Stimulated activated CD4-positive, alpha-beta T cell treated with anti-CD3 and anti-CD28 coated beads, Interleukin-2, amount 100 ng/mL, for 4 hours (primary cell): ENCODE measurements around the gene ADAMTS8.

Source experiments
- DNase-seq: peaks from one replicate; pipeline ENCODE4 v3.0.0-alpha.2; 2020; ENCODE audit warnings: low read depth

The ADAMTS8 gene

DNA sequence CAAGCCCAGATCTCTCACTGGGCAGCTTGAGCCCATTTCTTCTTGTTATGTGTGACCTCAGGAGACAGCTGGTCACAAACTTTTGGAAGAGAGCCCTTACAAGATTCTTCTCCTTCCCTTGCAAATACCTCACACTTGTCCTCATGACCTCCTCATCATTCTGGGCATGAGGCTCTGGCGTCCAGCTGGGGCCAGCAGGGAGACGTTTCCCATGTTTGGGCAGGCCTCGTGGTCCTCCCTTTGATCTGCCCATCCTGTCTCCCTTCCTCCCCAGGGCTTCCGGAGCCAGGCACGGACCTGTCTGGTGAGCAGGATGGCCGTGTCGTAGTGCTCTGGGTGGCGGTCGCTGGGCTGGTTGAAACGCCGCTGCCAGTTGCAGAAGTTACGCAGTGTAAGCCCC lies 9.7 kb downstream of the ADAMTS8 start:
- DNase-seq, result no peak

DNA sequence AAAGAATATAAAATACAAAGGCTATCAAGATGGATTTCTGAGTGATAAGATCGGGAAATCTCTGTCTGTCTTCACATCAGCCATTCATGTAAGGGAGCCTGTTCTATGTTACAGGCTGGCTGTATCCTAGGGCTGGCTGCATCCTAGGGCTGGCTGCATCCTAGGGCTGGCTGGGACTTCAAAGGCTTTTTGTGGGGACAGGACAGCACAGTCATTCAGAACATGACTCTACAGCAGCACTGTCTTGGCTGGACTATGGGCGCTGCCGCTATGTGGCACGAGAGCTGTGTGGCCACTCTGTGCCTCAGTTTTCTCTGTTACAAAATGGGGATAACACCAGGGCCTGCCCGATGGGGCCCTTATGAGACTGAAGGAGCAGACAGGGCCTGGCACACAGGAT lies 10.2 kb downstream of the ADAMTS8 start:
- no peak for DNase-seq

DNA sequence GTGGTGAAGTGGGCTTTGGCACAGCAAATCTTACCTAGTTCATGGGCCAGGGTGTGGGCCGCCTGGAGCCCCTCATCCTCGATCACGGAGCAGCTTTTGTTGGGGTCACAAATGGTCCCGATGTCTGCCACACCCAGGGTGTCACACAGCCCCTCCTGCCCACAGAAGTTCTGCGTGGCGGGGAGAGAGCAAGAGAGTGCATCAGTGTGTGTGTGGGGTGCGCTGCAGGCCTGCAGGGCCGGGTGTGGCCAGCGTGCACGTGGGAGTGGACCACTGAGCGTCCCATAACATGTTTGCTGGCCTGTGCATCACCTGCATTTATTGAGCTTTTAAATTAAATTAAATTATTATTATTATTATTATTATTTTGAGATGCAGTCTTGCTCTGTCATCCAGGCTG lies 11.5 kb downstream of the ADAMTS8 start:
- no peak for DNase-seq

DNA sequence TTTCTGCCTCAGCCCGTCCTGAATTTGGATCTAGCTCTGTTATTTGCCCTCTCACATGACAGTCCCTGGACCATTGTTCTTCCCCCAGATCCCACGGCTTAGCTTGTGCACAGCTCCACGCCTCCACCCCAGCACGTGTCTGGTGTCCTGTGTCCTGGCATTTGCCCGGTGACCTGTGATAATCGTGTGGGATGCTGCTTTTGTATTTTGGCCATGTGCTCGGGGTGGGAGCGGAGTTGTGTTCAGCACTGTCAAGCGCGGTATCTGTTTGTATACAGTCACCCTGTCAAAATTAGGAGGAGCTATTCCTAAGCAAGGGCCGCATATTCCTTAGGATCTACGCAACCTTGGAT lies 11.9 kb downstream of the ADAMTS8 start:
- DNase-seq, result no peak

DNA sequence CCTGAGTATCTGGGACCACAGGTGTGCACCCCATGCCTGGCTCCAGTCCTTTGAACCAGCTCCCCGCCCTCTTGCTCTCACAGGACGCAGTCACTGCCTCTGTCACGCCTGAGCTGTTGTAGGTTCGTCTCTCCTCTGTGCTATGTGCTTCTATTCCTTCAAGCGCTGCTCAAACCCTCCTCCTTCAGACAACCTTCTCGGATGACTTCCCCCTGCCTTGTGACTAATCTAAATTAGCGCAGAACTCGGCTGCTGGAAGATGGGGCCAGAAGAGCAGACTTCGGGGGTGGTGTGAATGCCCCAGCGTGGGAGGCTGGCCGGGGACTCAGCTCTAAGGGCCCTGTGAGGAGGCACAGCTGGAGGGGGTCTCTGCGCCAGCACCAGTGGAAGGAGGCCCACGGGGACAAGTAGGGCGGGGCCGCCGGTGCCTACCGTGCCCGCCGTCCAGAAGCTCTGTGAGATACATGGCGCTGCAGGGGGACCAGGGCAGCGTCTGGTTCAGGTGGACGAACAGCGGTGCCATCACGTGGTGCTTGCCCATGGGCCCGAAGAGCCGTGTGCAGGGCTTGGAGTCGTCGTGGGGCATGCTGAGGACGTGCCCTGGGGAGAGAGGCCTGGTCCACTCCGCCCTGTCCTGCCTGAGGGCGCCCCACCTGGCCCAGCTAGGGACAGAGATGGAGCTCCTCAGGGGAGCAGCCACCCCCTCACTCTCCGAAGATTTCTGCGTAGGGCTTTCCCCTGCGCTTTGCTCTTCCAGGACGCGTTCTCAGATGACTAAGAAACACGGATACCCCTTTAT lies 12.5 kb downstream of the ADAMTS8 start:
- DNase-seq, result no peak

DNA sequence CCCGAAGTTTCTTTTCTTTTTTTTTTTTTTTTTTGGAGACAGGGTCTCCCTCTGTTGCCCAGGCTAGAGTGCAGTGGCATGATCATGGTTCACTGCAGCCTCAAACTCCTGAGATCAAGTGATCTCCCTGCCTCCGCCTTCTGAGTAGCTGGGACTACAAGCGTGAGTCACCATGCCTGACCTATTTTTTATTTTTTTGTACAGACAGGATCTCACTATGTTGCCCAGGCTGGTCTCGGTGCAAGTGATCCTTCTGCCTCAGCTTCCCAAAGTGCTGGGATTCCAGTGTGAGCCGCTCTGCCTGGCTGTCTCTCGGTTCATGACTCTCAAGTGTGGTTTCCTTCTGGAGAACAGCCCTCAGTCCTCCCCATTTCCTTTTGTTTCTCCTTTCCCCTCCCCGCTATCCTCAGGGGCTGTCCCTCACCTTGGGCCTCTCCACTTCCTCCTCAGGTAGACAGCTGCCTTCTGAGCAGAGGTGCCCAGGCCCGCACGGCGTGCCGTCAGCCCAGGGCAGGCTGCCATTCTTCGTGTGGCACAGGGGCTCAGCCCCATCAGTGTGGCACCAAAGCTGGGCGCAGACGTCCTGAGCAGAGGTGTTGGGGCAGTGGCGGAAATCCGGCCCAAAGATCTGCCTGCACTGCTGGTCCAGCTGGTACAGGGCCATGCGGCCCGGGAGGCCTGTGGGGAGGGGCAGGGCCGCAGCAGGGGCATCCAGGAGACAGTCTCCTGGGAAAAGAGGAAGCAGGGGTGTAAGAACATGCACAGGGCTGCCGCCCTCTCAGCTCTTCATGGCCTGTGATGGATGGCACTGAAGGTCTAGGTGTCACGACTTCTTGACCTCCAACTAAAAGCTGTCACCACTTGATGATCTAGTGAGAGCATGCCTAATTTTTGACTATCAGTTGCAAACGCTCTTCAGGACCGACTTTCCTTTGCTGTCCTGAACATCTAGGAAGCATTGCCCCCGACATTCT lies 14.0 kb downstream of the ADAMTS8 start:
- DNase-seq, result no peak

DNA sequence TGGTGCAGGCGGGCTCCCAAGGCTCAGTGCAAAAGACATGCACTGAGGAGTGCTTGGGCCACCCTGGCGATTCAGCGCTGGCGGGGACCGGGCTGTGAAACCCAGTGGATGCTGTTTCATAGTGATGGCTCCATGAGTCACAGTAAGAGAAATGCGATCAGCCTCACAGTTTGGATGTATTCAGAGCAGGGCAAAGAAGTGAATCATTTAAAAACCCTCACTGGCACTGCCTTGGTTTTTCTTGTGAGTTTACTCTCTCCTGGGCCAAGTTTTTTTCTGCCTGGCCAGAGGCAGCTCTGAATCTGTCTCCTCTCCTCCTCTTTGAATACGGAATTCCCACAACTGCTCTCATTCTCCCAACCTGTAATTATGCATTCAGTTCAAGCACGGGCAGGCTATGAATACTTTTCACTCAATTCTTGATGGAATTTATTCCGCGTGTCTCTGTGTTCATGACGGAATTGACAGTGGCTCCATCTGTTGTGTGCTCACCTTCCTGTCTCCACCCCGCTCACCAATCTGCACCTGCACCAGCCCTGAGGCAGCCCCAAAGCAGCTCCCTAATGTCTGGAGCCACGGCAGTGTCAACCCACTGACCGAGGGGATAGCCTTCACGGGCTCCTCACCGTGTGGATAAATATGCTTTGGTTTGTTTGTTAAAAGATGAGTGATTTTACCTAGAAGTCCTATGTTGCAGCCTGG lies 14.9 kb downstream of the ADAMTS8 start:
- DNase-seq, result no peak

DNA sequence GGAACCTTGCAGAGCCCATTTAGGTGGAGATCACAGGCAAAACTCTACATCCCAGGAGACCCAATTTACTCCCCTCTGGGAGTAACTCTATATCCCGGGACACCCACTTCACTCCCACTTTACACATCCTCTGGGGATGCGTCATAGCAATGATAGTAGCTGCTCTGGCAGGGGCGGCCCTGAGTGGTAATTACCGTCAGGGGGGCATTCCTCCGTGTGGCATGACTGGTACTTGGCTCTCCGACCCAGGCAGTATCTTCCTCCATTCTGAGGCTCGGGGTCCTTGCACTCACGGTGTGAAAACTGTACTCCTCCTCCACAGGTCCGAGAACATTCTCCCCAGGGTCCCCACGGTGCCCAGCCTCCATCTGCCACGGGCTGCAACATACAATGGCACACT lies 17.2 kb downstream of the ADAMTS8 start:
- no peak for DNase-seq

DNA sequence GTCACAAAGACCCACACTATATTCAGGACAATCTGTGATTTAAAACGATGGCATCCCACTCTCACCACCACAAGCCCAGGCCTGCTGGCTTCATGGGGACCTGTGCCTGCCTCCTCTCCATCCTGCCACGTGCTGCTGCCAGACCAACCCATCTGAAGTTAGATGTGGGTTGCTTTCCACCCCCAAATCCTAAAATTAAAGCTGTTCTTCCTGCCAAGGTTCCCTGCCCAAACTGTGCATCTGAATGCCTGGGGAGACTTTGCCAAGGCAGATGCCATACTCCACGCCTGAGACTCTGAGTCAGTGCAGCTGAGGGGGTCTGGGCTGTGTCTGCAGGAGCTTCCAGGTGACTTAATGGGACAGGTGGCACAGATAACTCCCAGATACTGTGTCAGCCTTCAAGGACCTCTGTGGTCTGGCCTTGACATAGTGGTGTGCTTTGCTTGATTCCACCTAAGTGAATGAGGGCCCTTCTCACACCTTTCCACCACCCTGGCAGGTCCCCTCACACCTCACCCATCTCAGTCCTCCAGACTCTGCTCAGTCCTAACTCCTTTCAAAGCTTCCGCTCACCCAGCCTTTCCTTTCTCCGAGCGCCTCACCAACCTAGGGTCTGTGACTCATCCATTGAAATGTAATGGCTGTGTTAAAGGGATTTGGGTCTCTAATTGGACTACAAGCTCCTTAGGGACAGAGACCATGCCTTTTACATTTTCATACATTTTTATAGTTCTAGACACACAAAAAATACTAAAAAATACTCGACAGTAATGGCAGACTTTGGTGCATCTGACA lies 18.6 kb downstream of the ADAMTS8 start:
- DNase-seq, result no peak

DNA sequence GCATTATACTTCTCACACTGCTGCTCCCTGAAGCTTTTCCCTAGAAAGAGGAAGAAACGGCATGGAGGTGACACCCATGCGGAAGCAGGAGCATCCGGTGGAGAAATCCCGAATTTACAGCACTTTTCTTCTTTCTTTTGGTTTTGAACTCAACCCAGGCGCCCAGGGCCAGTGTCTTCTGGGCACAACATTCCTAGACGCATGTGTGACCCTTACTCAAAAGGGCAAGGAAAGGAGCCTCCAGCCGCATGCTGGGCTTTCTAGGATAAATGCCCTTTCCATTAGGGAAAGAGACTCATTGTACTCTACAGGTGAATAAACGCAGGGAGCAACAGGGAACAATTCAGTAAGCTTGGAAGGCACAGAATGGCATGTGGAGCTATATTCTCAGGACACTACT lies 19.5 kb downstream of the ADAMTS8 start:
- DNase-seq, result no peak

DNA sequence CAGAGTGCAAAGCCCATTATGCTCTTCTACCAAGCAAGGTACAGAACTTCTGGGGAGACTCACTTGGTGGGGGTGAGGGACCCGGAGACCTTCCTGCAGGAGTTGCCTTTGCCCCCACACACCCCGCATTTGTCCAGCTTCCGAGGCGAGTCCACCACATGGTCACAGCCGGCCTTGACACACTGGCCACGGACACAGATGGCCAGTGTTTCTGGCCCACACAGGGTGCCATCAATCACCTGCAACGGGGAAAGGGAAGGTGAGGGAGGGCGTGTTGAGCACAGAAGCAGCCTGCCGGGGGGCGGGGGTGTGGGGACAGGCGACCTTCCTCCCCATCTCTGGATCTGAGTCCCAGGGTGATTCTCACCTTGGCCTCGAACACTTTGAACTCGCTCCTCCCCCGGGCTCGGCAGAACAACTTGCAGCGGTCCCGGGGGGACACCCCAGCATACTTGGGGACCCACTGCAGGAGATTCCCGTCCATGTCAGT lies 20.0 kb downstream of the ADAMTS8 start:
- DNase-seq, result no peak

DNA sequence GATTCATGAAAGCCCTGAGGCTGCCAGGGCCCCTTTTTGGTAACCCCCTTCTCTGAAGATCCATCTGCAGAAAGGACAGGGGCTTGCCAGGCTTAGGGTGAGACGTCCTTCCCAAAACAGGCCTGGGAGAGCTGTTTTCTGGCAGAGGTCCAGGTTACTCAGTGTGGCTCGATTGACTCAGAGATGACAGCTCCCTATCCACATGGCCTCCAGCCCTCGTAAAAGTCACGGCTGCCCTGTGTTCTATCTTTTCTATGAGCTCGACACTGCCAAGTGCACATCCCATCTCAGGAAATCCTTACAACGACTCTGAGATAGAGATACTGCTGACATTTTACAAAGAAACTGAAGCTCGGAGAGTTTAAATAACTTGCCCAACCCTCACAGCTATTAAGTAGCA lies 20.4 kb downstream of the ADAMTS8 start:
- DNase-seq, result no peak

DNA sequence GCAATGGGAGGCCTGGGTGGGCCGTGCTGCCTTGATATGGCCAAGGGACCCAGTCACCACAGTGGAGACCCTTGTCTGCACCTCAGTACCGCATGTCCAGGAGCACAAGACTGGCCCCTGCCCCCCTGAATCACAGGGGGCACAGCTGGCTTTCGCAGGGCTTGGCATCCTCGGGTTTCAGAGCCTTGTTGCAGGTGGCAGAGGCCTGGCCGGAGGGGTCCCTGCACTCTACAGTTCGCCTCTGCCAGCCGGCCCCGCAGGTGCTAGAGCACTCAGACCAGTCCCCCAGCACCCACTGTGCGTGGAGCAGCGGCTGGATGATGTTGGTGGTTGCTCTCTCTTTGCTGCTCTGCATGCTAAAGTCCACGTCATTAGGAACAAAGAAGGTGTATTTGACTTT lies 23.0 kb downstream of the ADAMTS8 start:
- DNase-seq, result no peak

DNA sequence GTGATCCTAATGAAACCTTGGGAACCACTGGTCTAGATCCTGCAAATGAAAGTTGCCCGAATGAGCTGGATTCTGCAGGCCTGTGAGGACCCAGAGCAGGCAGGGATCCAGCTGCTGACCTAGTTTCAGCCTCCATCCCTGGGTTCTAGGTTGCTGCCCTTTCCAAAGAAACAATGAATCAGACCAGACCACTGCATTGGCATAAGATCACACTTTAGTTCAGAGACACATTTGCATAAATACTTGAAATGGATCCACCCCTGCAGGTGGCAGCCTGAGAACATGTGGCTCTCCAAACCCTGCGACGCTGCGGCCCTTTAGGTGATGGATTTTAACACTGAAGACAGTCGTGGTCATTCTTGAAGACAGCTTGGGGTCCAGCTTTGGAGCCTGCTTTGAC lies 23.7 kb downstream of the ADAMTS8 start:
- no peak for DNase-seq

DNA sequence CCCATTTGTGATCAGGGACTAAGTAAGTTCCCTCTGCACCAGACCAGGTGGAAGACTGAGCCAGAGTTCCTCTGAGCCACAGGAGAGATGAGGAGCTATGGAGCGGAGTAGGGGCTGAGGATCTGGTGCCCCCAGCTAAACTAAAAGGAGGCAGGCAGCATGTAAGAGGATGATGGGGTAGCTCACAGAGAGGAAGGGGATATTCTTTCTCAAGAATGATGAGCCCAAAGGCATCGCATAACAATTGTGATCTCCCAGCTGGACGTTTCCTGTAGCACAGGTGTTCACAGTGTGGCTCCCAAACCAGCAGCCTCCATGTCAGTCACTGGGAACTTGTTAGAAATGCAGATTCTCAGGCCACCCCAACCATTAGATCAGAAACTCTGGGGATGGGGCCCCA lies 24.4 kb downstream of the ADAMTS8 start:
- no peak for DNase-seq

DNA sequence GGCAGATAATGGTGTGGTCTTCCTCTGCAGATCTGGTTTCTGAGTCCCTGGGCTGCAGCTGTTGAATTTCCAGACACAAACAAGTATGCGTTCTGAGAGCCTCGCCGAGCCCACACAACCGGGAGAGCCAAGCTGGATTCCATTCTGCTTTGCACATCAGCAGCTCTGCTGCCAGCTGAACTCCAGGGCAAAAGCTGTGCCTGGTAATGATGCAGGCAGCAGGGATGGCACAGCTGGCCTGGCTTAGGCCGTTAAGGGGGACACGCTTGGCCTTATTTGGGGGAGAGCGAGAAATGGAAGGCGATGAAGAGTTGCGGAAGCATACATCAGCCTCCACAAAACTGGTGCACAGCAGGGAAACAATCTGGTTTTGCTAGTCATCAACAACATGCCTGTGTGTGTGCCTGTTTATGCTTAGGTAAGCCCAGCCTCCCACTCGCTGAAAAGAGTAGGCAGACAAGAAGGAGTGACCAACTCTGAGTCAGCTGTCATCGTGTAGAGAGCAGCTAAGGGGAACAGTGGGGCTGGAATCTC lies 25.1 kb downstream of the ADAMTS8 start:
- DNase-seq, result no peak

DNA sequence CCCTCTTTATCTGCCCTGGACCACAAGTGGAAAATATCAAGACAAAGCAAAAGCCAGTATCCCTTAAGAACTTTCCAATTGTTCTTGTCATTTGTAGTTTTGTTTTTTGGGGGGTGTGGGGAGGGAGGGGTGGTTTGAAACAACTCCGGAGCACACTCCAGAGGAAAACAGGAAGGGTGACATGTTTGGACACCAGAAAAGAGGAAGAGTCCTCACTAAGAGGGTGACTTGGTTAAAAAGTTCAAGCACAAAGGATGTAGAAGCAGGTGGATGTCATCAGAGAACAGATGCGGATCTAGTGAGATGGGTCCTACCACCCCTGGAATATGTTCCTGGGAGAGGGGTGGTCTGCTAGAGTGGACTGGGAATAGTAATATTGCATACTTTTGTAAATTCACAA lies 25.8 kb downstream of the ADAMTS8 start:
- DNase-seq, result no peak

DNA sequence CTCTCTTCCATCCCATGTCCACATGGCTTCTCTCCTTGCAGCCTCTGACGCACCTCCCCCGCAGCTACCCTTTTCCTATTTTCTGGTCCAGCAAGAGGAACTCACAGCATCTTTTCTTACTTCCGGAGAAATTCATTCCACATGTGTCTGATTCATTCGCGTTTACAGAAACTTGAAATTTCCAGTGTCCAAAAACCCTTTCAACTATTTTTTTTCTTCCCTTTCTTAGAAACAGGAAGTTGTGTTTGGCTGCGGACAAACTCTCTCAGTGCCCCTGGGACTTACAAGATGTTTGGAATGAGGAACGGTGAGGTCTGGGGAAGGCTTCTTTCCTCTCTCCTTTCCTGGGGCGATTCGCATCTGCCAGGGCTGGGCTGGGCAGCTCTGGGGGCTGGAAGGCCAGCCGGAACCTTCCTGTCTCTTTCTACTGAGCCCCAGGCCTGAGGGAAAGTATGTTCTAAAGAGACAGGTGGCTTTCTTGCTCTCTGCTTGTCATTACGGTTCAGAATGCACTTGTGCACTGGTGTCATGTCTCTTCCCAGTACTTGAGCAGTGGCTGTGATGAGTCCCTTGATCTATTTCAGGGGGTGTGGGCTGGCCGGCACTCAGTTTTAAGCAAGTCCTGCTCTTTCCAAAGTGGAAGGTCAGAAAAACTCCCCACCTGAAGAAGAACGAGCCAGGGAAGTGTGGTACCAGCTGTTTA lies 27.5 kb downstream of the ADAMTS8 start:
- DNase-seq, result no peak

DNA sequence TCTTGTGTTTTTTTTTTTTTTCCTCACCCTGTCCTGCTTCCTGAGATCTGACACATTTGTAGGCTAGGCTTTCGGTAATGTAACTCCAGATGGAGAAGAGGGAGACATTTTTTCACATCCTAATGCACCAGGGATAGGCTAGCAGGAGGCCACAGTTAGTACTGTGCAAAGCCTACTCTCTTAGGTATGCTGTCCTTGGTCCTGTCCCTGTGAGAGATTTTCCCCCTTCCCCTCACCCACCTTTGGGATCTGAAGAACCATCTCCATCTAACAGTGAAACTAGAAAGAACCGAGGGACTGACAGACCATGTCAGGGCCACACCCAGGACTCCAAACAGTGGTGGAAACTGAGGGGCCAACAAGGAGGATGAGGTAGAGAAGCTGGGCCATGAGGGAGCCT lies 29.2 kb downstream of the ADAMTS8 start:
- DNase-seq, result no peak

DNA sequence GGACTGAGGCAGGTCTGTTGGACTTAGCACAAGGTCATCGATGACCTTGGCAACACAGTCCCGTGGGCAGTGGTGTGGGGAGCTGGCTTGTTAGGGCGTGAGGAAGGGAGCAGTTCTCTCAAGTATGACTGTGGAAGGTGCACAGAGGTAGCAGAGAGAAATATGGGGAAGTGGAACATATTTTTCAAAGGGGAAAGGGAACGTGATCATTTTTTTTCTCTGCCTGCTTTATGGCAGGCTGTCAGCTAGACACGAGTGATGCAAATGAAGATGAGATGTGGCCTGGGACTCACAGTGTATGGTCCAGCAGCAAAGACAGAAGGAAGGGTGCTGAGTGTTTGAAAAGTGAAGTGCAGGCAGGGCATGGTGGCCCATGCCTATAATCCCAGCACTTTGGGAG lies 30.6 kb downstream of the ADAMTS8 start:
- no peak for DNase-seq

DNA sequence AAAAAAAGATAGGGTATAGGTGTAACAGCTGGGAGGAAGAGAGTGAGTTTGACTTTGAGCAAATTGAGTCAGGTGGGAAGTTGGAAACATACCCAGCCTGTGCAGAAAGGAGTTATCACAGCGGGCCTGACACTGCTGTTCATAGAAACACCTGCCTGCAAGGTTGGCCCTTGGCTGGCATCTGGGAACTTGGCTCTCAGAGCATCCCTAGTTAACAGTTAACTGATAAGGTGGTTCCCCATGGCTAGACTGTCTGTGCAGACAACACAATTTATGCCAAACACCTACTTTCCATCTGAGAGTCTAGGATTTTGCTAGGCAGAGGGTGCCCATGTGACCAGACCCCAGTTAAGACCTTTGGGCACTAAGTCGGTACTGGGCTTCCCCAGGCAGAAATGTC lies 31.4 kb downstream of the ADAMTS8 start:
- no peak for DNase-seq
